Stimulated activated CD4-positive, alpha-beta T cell treated with anti-CD3 and anti-CD28 coated beads, TNF-alpha, amount 100 ng/mL, for 4 hours (primary cell): Measurements from ENCODE around the gene PLXNA4.

Experiments
- DNase-seq, 3 experiments: peaks; one replicate each; pipeline ENCODE4 v3.0.0-alpha.2; 2020; ENCODE audit warnings: low read depth in 3 of 3

Gene PLXNA4

GRCh38 chr7:132504071-132504470, 72.2 kb downstream of the PLXNA4 start:
- DNase-seq = no peak

GRCh38 chr7:132503415-132503814, 72.9 kb downstream of the PLXNA4 start:
- no peak for DNase-seq

- DNase-seq = no peak
Observed at GRCh38 chr7:132501956-132502355, 74.3 kb downstream of the PLXNA4 start.

GRCh38 chr7:132500727-132501440, 75.4 kb downstream of the PLXNA4 start:
- DNase-seq = no peak

GRCh38 chr7:132499487-132499886, 76.8 kb downstream of the PLXNA4 start:
- DNase-seq = no peak

- no peak for DNase-seq
Observed at GRCh38 chr7:132499065-132499464, 77.2 kb downstream of the PLXNA4 start.

GRCh38 chr7:132498319-132498718, 78.0 kb downstream of the PLXNA4 start:
- DNase-seq = no peak

GRCh38 chr7:132497098-132497497, 79.2 kb downstream of the PLXNA4 start:
- DNase-seq = no peak

- no peak for DNase-seq
Observed at GRCh38 chr7:132495936-132496335, 80.3 kb downstream of the PLXNA4 start.

GRCh38 chr7:132494474-132494873, 81.8 kb downstream of the PLXNA4 start:
- DNase-seq = no peak

GRCh38 chr7:132492823-132493445, 83.3 kb downstream of the PLXNA4 start:
- no peak for DNase-seq

GRCh38 chr7:132491391-132491945, 84.8 kb downstream of the PLXNA4 start:
- DNase-seq = no peak

- no peak for DNase-seq
Observed at GRCh38 chr7:132490474-132490873, 85.8 kb downstream of the PLXNA4 start.

GRCh38 chr7:132489776-132490237, 86.5 kb downstream of the PLXNA4 start:
- DNase-seq = no peak

GRCh38 chr7:132488634-132489302, 87.5 kb downstream of the PLXNA4 start:
- DNase-seq = no peak

GRCh38 chr7:132486274-132486610, 90.0 kb downstream of the PLXNA4 start:
- no peak for DNase-seq

GRCh38 chr7:132485600-132486273, 90.5 kb downstream of the PLXNA4 start:
- DNase-seq = no peak

- no peak for DNase-seq
Observed at GRCh38 chr7:132485136-132485535, 91.1 kb downstream of the PLXNA4 start.

GRCh38 chr7:132482866-132483265, 93.4 kb downstream of the PLXNA4 start:
- DNase-seq = no peak

GRCh38 chr7:132480534-132480933, 95.7 kb downstream of the PLXNA4 start:
- no peak for DNase-seq

- no peak for DNase-seq
Observed at GRCh38 chr7:132476541-132476940, 99.7 kb downstream of the PLXNA4 start.

- DNase-seq = no peak
Observed at GRCh38 chr7:132475669-132476116, 100.6 kb downstream of the PLXNA4 start.
